ENCODE results near the gene BCLAF1.

- TF ChIP-seq EZH2 (IDR thresholded peaks at IDR 0.05; ENCODE audit: insufficient read depth, low read length) (no peak), CTCF (IDR thresholded peaks at IDR 0.05; ENCODE audit: insufficient read depth, low read depth, low read length) (no peak)
Measured at GRCh38 chr6:136212608-136213007, 77.0 kb downstream of the BCLAF1 start.

All from astrocyte (in vitro differentiated cells and primary cell).